GM12878 (cell line): ENCODE data around the gene TRAF7. TPM values are rescaled to one million over a fixed set of nuclear protein-coding genes. Genes with fewer than 3 reads are reported as not detected.
"Not testable (repeated sequence)": the region's sequence is repeated elsewhere in the genome, so short reads cannot be mapped to it uniquely, and the experiment has no call there.

Source experiments
- ATAC-seq: fragments of 200-7000 bp; cut with Tn5 transposase; 3 replicates; pipeline ENCODE4 v1.9.1; 2020; ENCODE audit warnings: mild to moderate bottlenecking, moderate library complexity
- BruUV-seq: library from RNA; stranded (reverse); fragments of 400-500 nt; replicated peaks from 2 replicates; lab custom pipeline; 2021; lab: Mats Ljungman, UMichigan
- CTCF ChIA-PET: fragments of 300-600 bp; sonication (Branson Sonifier 250); formaldehyde crosslinking; extraction: SDS; loops from one replicate; lab custom pipeline; 2021; ENCODE audit warnings: inconsistent platforms; lab: Yijun Ruan, JAX
- POLR2A ChIA-PET: fragments of 350-600 bp; formaldehyde crosslinking; extraction: SDS; loops from one replicate; lab custom pipeline; 2021; ENCODE audit warnings: inconsistent platforms; lab: Charles Lee
- RAD21 ChIA-PET: fragments of 300-600 bp; sonication (Branson Sonifier 250); formaldehyde crosslinking; loops from one replicate; lab custom pipeline; 2023; ENCODE audit warnings: antibody characterized with exemption; ENCODE audit not compliant: unreplicated experiment; lab: Charles Lee
- SMC1A ChIA-PET: fragments of 300-600 bp; sonication (Branson Sonifier 250); formaldehyde crosslinking; loops from one replicate; lab custom pipeline; 2023; ENCODE audit not compliant: unreplicated experiment, uncharacterized antibody; lab: Charles Lee
- DNase-seq: peaks from one replicate; pipeline ENCODE4 v3.0.0-alpha.2; 2011; ENCODE audit warnings: low read depth, low spot score
- FAIRE-seq: peaks from 3 replicates; lab custom pipeline; 2011; peaks lifted over from hg19 to GRCh38; lab: Jason Lieb, UNC
- H2AFZ ChIP-seq: 2 replicates; pipeline ENCODE4 v1.6.0; 2011; ENCODE audit warnings: low read depth, low read length, control low read depth; ENCODE audit not compliant: control insufficient read depth
- H3K27ac ChIP-seq: 2 replicates; pipeline ENCODE4 v1.5.1; 2011; ENCODE audit warnings: control low read depth; ENCODE audit not compliant: control insufficient read depth, insufficient read depth
- H3K27me3 ChIP-seq, 2 experiments: replicated peaks in 1 of 2; 2 replicates each; pipeline versions ENCODE4 v1.6.0 to v1.6.1; 2011; ENCODE audit warnings: low read length in 1 of 2; ENCODE audit not compliant: control insufficient read depth in 2 of 2, insufficient read depth in 2 of 2
- H3K36me3 ChIP-seq, 2 experiments: 2 replicates each; pipeline ENCODE4 v1.5.1; 2011; ENCODE audit warnings: low read length in 1 of 2; ENCODE audit not compliant: control insufficient read depth in 2 of 2, insufficient read depth in 2 of 2
- H3K4me1 ChIP-seq: 2 replicates; pipeline ENCODE4 v1.6.1; 2011; ENCODE audit warnings: mild to moderate bottlenecking, low read length, moderate library complexity, mixed read lengths; ENCODE audit not compliant: control insufficient read depth, insufficient read depth
- H3K4me2 ChIP-seq: 2 replicates; pipeline ENCODE4 v1.6.0; 2011; ENCODE audit warnings: control low read depth; ENCODE audit not compliant: control insufficient read depth, insufficient read depth
- H3K4me3 ChIP-seq: fragments of 200-600 bp; sonication (generic); 2 replicates; pipeline ENCODE4 v1.5.1; 2016
- H3K79me2 ChIP-seq: 2 replicates; pipeline ENCODE4 v1.6.0; 2011; ENCODE audit warnings: low read length; ENCODE audit not compliant: control insufficient read depth, insufficient read depth
- H3K9ac ChIP-seq: 2 replicates; pipeline ENCODE4 v1.8.0; 2011; ENCODE audit warnings: low read length, control low read depth, mixed read lengths; ENCODE audit not compliant: control insufficient read depth, insufficient read depth
- H3K9me3 ChIP-seq: replicated peaks from 3 replicates; pipeline ENCODE4 v1.5.1; 2011; ENCODE audit warnings: mild to moderate bottlenecking, low read length; ENCODE audit not compliant: control insufficient read depth, insufficient read depth
- H4K20me1 ChIP-seq: 2 replicates; pipeline ENCODE4 v1.6.0; 2011; ENCODE audit not compliant: control insufficient read depth, insufficient read depth
- WGBS: methylation state at CpG from one replicate; pipeline ENCODE4 v1.1.6; 2016; ENCODE audit warnings: low lambda C conversion rate; ENCODE audit not compliant: insufficient replicate concordance, insufficient coverage; ENCODE audit errors: missing lambda C conversion rate; 5-methylcytosine and 5-hydroxymethylcytosine counted together
- in situ Hi-C: fragments of 300-500 bp; cut with MboI; formaldehyde crosslinking; loops from 9 replicates; pipeline ENCODE4 v1.14.3; 2018; ENCODE audit warnings: mixed read lengths
- intact Hi-C: fragments of 100-400 bp; cut with micrococcal nuclease; formaldehyde crosslinking; loops from one replicate; pipeline ENCODE4 v1.14.2; 2022; ENCODE audit not compliant: unreplicated experiment
- polyA plus RNA-seq, 11 experiments: library from polyadenylated mRNA; depleted of rRNA in 4 of 11; unstranded in 6 of 11; stranded (reverse) in 5 of 11; fragments of >200 nt; fragmentation: Nextera tagmentation in 4 of 11; fragmentation: Illumina TruSeq in 1 of 11; extraction: Ambion mirVana in 4 of 11; extraction: Trizol in 1 of 11; gene quantifications; 1 replicate in 1 of 11; 2 replicates in 10 of 11; pipeline versions ENCODE4 v1.2.1 to v1.2.3, GENCODE V29; 2011 to 2016; ENCODE audit warnings: inconsistent platforms in 2 of 11, missing spikeins in 2 of 11, low read depth in 1 of 11
- total RNA-seq, 4 experiments: library from RNA; depleted of rRNA in 3 of 4; stranded (reverse); fragments of >200 nt in 3 of 4; fragmentation: Illumina TruSeq in 1 of 4; extraction: Trizol in 1 of 4; gene quantifications; 2 replicates each; pipeline versions ENCODE4 v1.2.1 to v1.2.3, GENCODE V29; 2013 to 2021

The TRAF7 gene
- total and polyA plus RNA-seq, 10 of the 15 experiments (the other 5 are each of a cell fraction or from before 2014, with no cell fraction given) = 0.61 to 87.0 (median 30.0) TPM

GRCh38 chr16:2112539-2113106 is 43.0 kb upstream of the TRAF7 start:
- H3K9ac ChIP-seq, H3K4me3 ChIP-seq, H2AFZ ChIP-seq, H3K79me2 ChIP-seq, H3K9me3 ChIP-seq, POLR2A ChIA-PET, BruUV-seq, H3K27ac ChIP-seq, H3K4me1 ChIP-seq, H3K27me3 ChIP-seq, FAIRE-seq, H3K4me2 ChIP-seq, RAD21 ChIA-PET, SMC1A ChIA-PET, intact Hi-C loops, CTCF ChIA-PET, H3K36me3 ChIP-seq, in situ Hi-C loops, DNase-seq, H4K20me1 ChIP-seq, ATAC-seq: not testable (repeated sequence)
- WGBS = 76% methylated on average over 30 of the region's 30 CpGs

GRCh38 chr16:2114225-2114624 is 41.4 kb upstream of the TRAF7 start:
- H3K4me1 ChIP-seq, RAD21 ChIA-PET, SMC1A ChIA-PET, H4K20me1 ChIP-seq, in situ Hi-C loops, BruUV-seq, H2AFZ ChIP-seq, intact Hi-C loops, H3K9me3 ChIP-seq, H3K9ac ChIP-seq, FAIRE-seq, H3K79me2 ChIP-seq, H3K4me2 ChIP-seq, H3K36me3 ChIP-seq, H3K4me3 ChIP-seq, DNase-seq, ATAC-seq, POLR2A ChIA-PET, H3K27me3 ChIP-seq, CTCF ChIA-PET, H3K27ac ChIP-seq: not testable (repeated sequence)
- WGBS = 96% methylated on average over 24 of the region's 26 CpGs

GRCh38 chr16:2114885-2115590 is 40.5 kb upstream of the TRAF7 start:
- BruUV-seq, FAIRE-seq, H3K27me3 ChIP-seq, H3K4me2 ChIP-seq, H3K36me3 ChIP-seq, ATAC-seq, H3K9me3 ChIP-seq, H3K79me2 ChIP-seq, H4K20me1 ChIP-seq, in situ Hi-C loops, DNase-seq, H3K4me1 ChIP-seq, H3K4me3 ChIP-seq, H3K27ac ChIP-seq, POLR2A ChIA-PET, SMC1A ChIA-PET, H2AFZ ChIP-seq, RAD21 ChIA-PET, intact Hi-C loops, CTCF ChIA-PET, H3K9ac ChIP-seq: not testable (repeated sequence)
- WGBS = 91% methylated on average over 23 of the region's 34 CpGs
